A549 treated with CORT108297 at 1 μM for 4 hours (cell line): ENCODE measurements around the gene SOX11. TPM values are rescaled to one million over a fixed set of nuclear protein-coding genes. Genes with fewer than 3 reads are reported as not detected.

Experiments used
- total RNA-seq: library from RNA; stranded (reverse); fragments of 200-300 nt; extraction: Qiagen RNA extraction; gene quantifications from 5 replicates; pipeline ENCODE4 v1.2.3, GENCODE V29; 2022

SOX11 gene
- total RNA-seq, result not detected in 5 replicates

DNA sequence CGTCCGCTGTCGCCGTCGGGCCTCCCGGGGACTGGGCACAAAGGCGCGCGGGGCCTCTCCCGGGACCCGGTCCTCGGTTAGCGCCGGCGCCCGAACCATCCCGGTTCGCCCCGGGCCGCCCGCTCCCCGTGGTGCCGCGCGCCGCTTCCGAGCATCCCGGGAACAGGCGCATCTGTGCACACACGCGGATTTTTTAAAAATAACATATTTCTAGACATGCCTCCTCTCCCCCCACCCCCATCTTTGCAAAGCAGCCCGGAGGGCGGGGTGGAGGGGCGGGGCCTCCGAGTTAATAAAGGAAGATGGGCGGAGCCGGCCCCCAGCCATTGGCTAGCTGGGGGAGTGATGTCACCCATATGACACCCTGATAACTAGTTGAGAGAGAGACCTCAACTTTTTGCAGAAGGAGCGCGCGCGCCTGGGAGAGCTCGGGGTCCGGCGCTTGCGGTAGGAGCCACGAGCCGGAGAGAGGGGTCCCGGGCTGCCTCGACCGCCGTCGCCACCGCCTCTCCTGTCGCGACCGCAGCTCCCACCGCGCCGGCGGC is at the start of gene SOX11:
SOX11 (plus strand) TSS at position 400 of the 545 bp plus-strand sequence. CDS start 338 bp downstream, outside the sequence.

